Measurements from ENCODE around the gene SMARCC1.

GRCh38 chr3:47594792-47595191 lies 186.9 kb downstream of the SMARCC1 start:
- TF ChIP-seq CTCF (IDR thresholded peaks at IDR 0.05; ENCODE audit: low read length) (no peak), EZH2 (optimal IDR thresholded peaks at IDR 0.05; ENCODE audit: low read depth, low read length) (no peak), EZH2phosphoT487 (IDR thresholded peaks at IDR 0.05; ENCODE audit: low read length) (no peak)
